DND-41 (cell line): Measurements from ENCODE around the gene BBLN.

Source experiments
- ATAC-seq: fragments of 200-7000 bp; cut with Tn5 transposase; 3 replicates; pipeline ENCODE4 v1.9.1; 2021; ENCODE audit warnings: low read depth; ENCODE audit not compliant: insufficient read depth
- DNase-seq: peaks from one replicate; pipeline ENCODE4 v3.0.0-alpha.2; 2020
- H2AFZ ChIP-seq: 2 replicates; pipeline ENCODE4 v1.6.0; 2012; ENCODE audit warnings: low read depth, low read length
- H3K27ac ChIP-seq: 2 replicates; pipeline ENCODE4 v1.5.1; 2012; ENCODE audit warnings: low read length, inconsistent platforms
- H3K27me3 ChIP-seq: fragments of 200-600 bp; sonication (generic); 2 replicates; pipeline ENCODE4 v1.6.0; 2012; ENCODE audit warnings: low read length, mild to moderate bottlenecking, inconsistent platforms; ENCODE audit not compliant: insufficient read depth, poor library complexity
- H3K36me3 ChIP-seq: 2 replicates; pipeline ENCODE4 v1.5.1; 2012; ENCODE audit warnings: low read length, inconsistent platforms; ENCODE audit not compliant: insufficient read depth
- H3K4me1 ChIP-seq: 2 replicates; pipeline ENCODE4 v1.5.1; 2012; ENCODE audit warnings: mild to moderate bottlenecking, low read length; ENCODE audit not compliant: insufficient read depth
- H3K4me2 ChIP-seq: 2 replicates; pipeline ENCODE4 v1.6.0; 2012; ENCODE audit warnings: mild to moderate bottlenecking, moderate library complexity, low read length, inconsistent platforms; ENCODE audit not compliant: insufficient read depth
- H3K4me3 ChIP-seq, 2 experiments: fragments of 200-600 bp in 1 of 2; shearing (Covaris generic) in 1 of 2; 2 replicates each; pipeline ENCODE4 v1.5.1; 2012 to 2016; ENCODE audit warnings: inconsistent platforms in 2 of 2, low read length in 2 of 2, mild to moderate bottlenecking in 2 of 2, low read depth in 1 of 2, moderate library complexity in 1 of 2
- H3K79me2 ChIP-seq: 2 replicates; pipeline ENCODE4 v1.6.0; 2012; ENCODE audit warnings: low read length, inconsistent platforms; ENCODE audit not compliant: insufficient read depth
- H3K9ac ChIP-seq: 2 replicates; pipeline ENCODE4 v1.6.0; 2012; ENCODE audit warnings: low read depth, mild to moderate bottlenecking, inconsistent platforms, low read length, moderate library complexity
- H3K9me3 ChIP-seq: 2 replicates; pipeline ENCODE4 v1.5.1; 2012; ENCODE audit warnings: low read length, moderate library complexity, mild to moderate bottlenecking, inconsistent platforms; ENCODE audit not compliant: insufficient read depth, severe bottlenecking
- H4K20me1 ChIP-seq: 2 replicates; pipeline ENCODE4 v1.6.0; 2012; ENCODE audit warnings: low read length; ENCODE audit not compliant: insufficient read depth
- CTCF ChIP-seq: IDR thresholded peaks from 2 replicates; pipeline ENCODE4 v1.5.1; 2012; ENCODE audit warnings: borderline replicate concordance, low read length, moderate library complexity, mild to moderate bottlenecking; ENCODE audit not compliant: poor library complexity, severe bottlenecking; ENCODE audit errors: extremely low read depth
- EZH2 ChIP-seq: IDR thresholded peaks from 3 replicates; pipeline ENCODE4 v1.6.1; 2012; ENCODE audit warnings: borderline replicate concordance, low read depth, mild to moderate bottlenecking, moderate library complexity, low read length, inconsistent platforms; ENCODE audit not compliant: severe bottlenecking

Gene BBLN

GRCh38 chr9:128120061-128120740, 39.9 kb upstream of the BBLN start:
- H3K27me3 ChIP-seq = no peaks in the 10 kb centered on the region
- DNase-seq = no peak
- H4K20me1 ChIP-seq = peaks cover 16% of the 10 kb centered on the region
- no peak overlapping the region for H3K4me2 ChIP-seq
- H3K27ac ChIP-seq = no peak overlapping the region
- H3K9ac ChIP-seq = no peak overlapping the region
- H3K4me3 ChIP-seq = no peak overlapping the region
- ATAC-seq = no peak
- no peak overlapping the region for H2AFZ ChIP-seq
- peaks cover 10% of the 10 kb centered on the region for H3K4me1 ChIP-seq
- H3K36me3 ChIP-seq = peaks cover 47% of the 10 kb centered on the region
- TF ChIP-seq EZH2 (no peak), CTCF (no peak)
- H3K9me3 ChIP-seq = no peaks in the 10 kb centered on the region
- peaks cover 9% of the 10 kb centered on the region; the same call in 1 of the 2 replicates for H3K79me2 ChIP-seq

GRCh38 chr9:128120741-128121465, 39.2 kb upstream of the BBLN start:
- Histone ChIP-seq H3K9me3 (no peaks in the 10 kb centered on the region), H3K27ac (no peak overlapping the region), H3K27me3 (no peaks in the 10 kb centered on the region), H3K4me1 (peaks cover 17% of the 10 kb centered on the region), H2AFZ (no peak overlapping the region), H3K4me3 (no peak overlapping the region), H3K79me2 (peaks cover 16% of the 10 kb centered on the region), H3K36me3 (peaks cover 49% of the 10 kb centered on the region), H3K9ac (no peak overlapping the region), H3K4me2 (no peak overlapping the region), H4K20me1 (peaks cover 22% of the 10 kb centered on the region)
- DNase-seq (no peak), ATAC-seq (no peak)
- TF ChIP-seq EZH2 (no peak), CTCF (no peak)

- Histone ChIP-seq H3K79me2 (peaks cover 21% of the 10 kb centered on the region), H3K9ac (no peak overlapping the region), H3K4me1 (peaks cover 22% of the 10 kb centered on the region), H3K27me3 (no peaks in the 10 kb centered on the region), H3K4me2 (no peak overlapping the region), H3K9me3 (no peaks in the 10 kb centered on the region), H2AFZ (no peak overlapping the region), H3K27ac (no peak overlapping the region), H4K20me1 (peaks cover 26% of the 10 kb centered on the region), H3K36me3 (peaks cover 49% of the 10 kb centered on the region), H3K4me3 (no peak overlapping the region)
- TF ChIP-seq CTCF (no peak), EZH2 (no peak)
- DNase-seq (no peak), ATAC-seq (no peak)
Observed at GRCh38 chr9:128121466-128121810, 38.6 kb upstream of the BBLN start.
